IPS DF 6.9 (cell line): Measurements from ENCODE around the gene GCC1.

Experiments used
- DNase-seq: peaks from one replicate; pipeline ENCODE4 v3.0.0-alpha.2; 2013; ENCODE audit warnings: low read depth, low spot score
- H3K27ac ChIP-seq: one replicate; pipeline ENCODE4 v1.5.1; 2013; ENCODE audit warnings: low read length, control low read depth
- H3K27me3 ChIP-seq: 2 replicates; pipeline ENCODE4 v1.6.1; 2013; ENCODE audit warnings: mild to moderate bottlenecking, low read length; ENCODE audit not compliant: control insufficient read depth, insufficient read depth
- H3K36me3 ChIP-seq: 2 replicates; pipeline ENCODE4 v1.6.1; 2013; ENCODE audit warnings: low read length; ENCODE audit not compliant: control insufficient read depth, insufficient read depth
- H3K4me1 ChIP-seq: 2 replicates; pipeline ENCODE4 v1.6.1; 2013; ENCODE audit warnings: low read length; ENCODE audit not compliant: control insufficient read depth, insufficient read depth
- H3K4me3 ChIP-seq: 2 replicates; pipeline ENCODE4 v1.5.1; 2013; ENCODE audit warnings: mild to moderate bottlenecking, low read length
- H3K9me3 ChIP-seq: 2 replicates; pipeline ENCODE4 v1.6.1; 2013; ENCODE audit warnings: low read length, inconsistent platforms; ENCODE audit not compliant: control insufficient read depth, insufficient read depth
- WGBS: extraction: QIAGEN DNeasy Blood & Tissue Kit; methylation state at CpG from one replicate; pipeline ENCODE4 v1.1.7; 2013; ENCODE audit warnings: mixed read lengths, missing lambda C conversion rate; ENCODE audit not compliant: insufficient read length, insufficient coverage; 5-methylcytosine and 5-hydroxymethylcytosine counted together

The GCC1 gene, protein sequence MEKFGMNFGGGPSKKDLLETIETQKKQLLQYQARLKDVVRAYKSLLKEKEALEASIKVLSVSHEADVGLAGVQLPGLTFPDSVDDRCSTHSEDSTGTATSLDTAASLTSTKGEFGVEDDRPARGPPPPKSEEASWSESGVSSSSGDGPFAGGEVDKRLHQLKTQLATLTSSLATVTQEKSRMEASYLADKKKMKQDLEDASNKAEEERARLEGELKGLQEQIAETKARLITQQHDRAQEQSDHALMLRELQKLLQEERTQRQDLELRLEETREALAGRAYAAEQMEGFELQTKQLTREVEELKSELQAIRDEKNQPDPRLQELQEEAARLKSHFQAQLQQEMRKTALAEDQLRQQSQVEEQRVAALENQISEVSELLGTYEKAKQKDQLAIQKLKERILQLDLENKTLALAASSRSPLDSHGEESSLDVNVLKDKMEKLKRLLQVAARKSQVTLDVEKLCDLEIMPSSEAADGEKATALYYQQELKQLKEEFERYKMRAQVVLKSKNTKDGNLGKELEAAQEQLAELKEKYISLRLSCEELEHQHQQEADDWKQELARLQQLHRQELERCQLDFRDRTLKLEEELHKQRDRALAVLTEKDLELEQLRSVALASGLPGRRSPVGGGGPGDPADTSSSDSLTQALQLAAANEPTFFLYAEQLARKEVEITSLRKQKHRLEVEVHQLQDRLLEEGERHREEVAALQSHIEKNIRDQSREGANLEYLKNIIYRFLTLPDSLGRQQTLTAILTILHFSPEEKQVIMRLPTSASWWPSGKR

DNA sequence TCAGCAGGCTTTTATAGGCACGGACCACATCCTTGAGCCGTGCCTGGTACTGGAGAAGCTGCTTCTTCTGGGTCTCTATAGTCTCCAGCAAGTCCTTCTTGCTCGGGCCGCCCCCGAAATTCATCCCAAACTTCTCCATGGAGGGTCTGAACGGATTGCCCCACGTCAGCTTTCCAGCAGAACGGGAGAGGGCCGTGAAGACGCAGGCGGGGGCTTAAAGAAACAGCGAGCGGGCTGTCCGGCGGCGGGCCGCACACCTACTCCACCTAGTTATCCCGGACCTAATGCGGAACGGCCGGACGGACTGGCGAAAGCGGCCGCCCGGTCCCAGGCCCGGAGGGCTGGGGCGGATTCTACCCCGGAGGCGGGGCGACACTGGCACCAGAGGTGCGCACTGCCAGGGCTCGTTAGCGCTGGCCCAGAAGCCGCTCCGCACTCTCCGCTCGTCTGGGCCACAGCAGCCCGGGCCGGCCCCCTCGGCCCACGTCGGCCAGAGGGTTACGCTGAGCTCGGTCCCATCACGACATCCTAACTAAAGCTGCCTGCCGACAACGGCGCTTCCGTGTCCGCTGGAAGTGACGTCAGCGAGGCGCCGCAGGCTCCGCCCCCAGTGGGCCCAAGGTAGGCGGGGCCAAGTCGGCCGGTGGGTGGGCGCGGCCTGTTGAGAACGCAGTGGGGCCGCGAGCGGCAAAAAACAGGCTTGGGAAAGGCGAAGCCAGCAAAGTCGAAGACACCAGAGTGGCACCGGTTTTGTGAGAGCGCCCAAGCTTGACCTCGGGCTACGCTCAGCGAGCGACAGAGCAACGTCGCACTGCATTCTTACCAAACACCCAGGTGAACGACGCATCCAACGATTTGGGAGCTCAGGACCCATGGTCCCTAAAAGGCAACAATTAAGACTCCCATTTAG is at the start of gene GCC1:
TSS of gene GCC1 (minus strand) at position 553 of the 910 bp plus-strand sequence. CDS start at position 139, 414 bp downstream.
- WGBS: no CpG with 5 or more reads among the region's 78 CpGs
- no peak for DNase-seq
- no peak within 1 kb of the TSS for H3K27ac ChIP-seq

DNA sequence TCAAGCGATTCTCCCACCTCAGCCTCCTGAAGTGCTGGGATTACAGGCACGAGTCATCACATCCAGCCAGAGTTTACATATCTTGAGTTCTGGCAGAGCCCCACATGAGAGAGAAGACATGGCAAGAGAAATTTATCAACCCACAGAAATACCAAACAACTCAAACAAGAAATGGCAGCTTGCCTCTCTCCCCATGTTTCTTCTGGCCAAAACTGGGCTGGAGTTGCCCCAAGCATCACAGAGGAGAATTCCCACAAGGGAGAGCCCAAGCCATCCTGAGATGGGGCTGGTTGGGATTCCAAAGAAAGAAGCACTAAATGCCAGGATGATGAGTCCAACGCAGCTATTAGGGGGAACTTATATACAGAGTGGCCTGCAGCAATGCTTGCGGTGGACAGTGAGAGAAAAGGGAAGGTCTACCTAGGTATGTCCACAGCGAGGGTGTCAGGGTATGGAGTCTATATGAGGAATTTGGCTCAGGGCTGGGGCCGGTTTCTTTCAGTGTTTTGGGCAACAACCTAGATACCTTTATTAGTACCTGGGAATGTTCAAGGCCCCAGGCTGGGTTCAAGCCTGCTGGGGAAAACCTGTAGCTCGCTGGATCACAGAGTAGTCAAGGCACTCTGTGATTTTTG is 47.0 kb upstream of the GCC1 start:
- H3K27me3 ChIP-seq: no peaks in the 10 kb centered on the region
- H3K9me3 ChIP-seq: no peaks in the 10 kb centered on the region
- H3K36me3 ChIP-seq: no peaks in the 10 kb centered on the region
- H3K4me1 ChIP-seq: no peaks in the 10 kb centered on the region; the same call in 1 of the 2 replicates
- H3K4me3 ChIP-seq: no peak overlapping the region
- no CpG with 5 or more reads among the region's 7 CpGs for WGBS
- DNase-seq: no peak
- no peak overlapping the region for H3K27ac ChIP-seq

More for the DNA sequence above, at the start of gene GCC1:
- Histone ChIP-seq H3K4me3 (peak within 1 kb of the TSS; percentile 90), H3K36me3 (peaks cover 9% of the 10 kb centered on the region), H3K27me3 (peaks cover 9% of the 10 kb centered on the region; the same call in 1 of the 2 replicates), H3K4me1 (peaks cover 10% of the 10 kb centered on the region; the same call in 1 of the 2 replicates), H3K9me3 (no peaks in the 10 kb centered on the region)

DNA sequence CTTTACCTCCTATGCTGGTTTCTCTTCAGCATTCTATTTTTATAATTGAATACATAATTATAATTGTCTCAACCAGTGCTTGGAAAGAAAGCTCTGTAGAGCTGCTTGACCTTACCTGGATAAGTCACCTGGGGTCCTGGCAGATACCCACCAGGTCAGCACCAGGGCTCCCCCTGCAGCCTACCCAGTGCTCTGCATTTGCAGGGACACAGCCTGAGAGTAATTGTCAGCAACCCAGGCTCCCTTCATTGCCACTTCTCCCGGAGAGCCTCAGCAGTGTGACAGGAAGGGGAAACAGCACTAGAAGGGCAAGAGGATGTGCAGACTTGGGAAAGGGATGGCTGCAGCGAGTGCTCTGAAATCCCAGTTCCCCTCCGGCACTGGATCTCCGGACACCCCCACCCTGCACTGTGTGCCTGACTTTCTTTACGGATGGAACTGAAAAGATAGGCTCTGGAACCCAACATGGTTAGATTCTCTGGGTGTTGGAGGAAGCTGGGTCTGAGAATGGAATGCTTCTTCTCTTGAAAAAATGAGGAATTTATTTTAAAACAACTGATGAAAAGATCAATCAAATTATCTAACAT is 44.0 kb upstream of the GCC1 start:
- WGBS: no CpG with 5 or more reads among the region's 5 CpGs
- no peaks in the 10 kb centered on the region for H3K27me3 ChIP-seq
- H3K4me1 ChIP-seq: no peaks in the 10 kb centered on the region; the same call in 1 of the 2 replicates
- no peaks in the 10 kb centered on the region for H3K36me3 ChIP-seq
- DNase-seq: no peak
- no peak overlapping the region for H3K27ac ChIP-seq
- no peaks in the 10 kb centered on the region for H3K9me3 ChIP-seq
- no peak overlapping the region for H3K4me3 ChIP-seq

DNA sequence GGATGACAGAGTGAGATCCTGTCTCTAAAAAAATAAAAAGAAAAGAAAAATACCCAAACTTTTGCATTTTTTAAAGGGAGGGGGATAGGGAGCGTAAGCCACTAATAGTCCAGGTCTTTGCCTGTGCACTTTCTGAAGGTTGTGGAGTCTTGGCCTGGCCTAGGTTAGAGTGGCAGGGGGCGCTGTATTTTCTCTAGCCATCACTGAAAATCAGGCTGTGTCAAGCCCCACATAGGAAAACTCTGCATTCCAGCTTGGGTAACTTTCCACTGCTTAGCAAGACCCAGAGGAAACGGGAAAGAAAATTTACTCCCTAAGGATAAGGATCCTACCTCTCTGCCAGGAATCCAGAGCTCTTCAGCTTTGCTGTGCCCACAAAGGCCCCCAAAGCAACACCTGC is 43.0 kb upstream of the GCC1 start:
- no CpG with 5 or more reads among the region's 3 CpGs for WGBS
- no peak for DNase-seq
- H3K27me3 ChIP-seq: no peaks in the 10 kb centered on the region
- H3K4me1 ChIP-seq: no peaks in the 10 kb centered on the region; the same call in 1 of the 2 replicates
- no peak overlapping the region for H3K27ac ChIP-seq
- no peaks in the 10 kb centered on the region for H3K36me3 ChIP-seq
- H3K9me3 ChIP-seq: no peaks in the 10 kb centered on the region
- no peak overlapping the region for H3K4me3 ChIP-seq

DNA sequence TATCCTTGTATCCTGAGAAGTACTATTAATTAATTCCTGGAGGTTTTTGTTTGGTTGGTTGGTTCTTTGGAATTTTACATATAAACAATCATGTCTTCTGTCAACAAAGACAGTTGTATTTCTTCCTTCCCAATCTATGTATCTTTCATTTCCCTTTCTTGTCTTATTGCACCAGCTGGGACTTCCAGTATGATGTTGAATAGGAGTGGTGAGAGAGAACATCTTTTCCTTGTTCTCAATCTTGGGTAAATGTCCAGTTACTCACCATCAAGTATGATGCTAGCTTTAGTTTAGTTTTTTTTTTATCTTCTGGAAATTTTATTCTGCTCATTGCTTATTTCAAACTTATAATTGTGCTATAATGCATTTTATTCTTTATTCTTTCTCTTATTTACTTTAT is 39.9 kb upstream of the GCC1 start:
- Histone ChIP-seq H3K27me3 (no peaks in the 10 kb centered on the region), H3K4me3 (no peak overlapping the region), H3K4me1 (no peaks in the 10 kb centered on the region; the same call in 1 of the 2 replicates), H3K36me3 (no peaks in the 10 kb centered on the region), H3K9me3 (no peaks in the 10 kb centered on the region), H3K27ac (no peak overlapping the region)
- no peak for DNase-seq

DNA sequence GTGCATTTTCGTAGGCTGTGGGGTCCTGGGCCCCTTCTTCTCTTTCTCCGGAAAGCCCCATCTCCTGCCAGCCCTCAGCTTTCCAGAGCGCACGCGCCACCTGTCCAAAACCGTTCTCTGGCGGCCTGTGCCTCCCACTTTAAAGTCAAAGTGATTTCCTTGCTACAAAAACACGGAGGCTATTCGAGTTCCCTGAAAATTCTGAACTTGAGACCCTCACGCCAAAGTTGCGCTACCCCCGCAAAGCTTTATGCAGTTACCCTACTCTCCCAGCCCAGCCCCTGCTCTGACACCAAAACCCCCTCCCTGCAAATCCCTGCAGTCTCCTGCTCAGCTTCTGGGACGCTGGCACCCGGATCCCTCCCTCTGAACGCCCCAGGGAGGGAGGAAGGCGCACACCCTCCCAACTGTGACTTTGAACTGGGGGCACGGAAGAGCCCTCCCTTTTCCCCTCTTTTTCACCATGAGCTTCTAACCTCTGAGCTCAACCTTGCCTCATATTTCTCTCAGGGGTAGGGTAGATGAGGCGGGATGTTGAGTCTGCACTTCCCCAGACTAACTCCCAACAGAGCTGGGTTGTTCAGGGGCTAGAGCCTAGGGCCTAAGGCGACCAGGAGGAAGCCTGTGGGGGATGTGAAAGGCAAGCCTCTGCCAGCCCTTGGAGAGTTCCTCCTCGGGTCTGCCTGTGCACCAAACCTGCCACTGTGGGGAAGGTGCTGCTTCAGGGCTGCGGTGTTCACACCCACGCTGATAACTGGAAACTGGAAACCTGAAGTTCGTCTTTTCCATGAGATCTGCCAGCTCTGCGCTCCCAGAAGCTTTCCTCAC is 35.2 kb upstream of the GCC1 start:
- H3K9me3 ChIP-seq: no peaks in the 10 kb centered on the region
- H3K27me3 ChIP-seq: peaks cover 9% of the 10 kb centered on the region; the same call in 1 of the 2 replicates
- no peaks in the 10 kb centered on the region for H3K36me3 ChIP-seq
- WGBS: no CpG with 5 or more reads among the region's 24 CpGs
- H3K4me3 ChIP-seq: peak overlapping the region; percentile 71; the same call in 1 of the 2 replicates
- no peak for DNase-seq
- H3K4me1 ChIP-seq: no peaks in the 10 kb centered on the region
- H3K27ac ChIP-seq: no peak overlapping the region

DNA sequence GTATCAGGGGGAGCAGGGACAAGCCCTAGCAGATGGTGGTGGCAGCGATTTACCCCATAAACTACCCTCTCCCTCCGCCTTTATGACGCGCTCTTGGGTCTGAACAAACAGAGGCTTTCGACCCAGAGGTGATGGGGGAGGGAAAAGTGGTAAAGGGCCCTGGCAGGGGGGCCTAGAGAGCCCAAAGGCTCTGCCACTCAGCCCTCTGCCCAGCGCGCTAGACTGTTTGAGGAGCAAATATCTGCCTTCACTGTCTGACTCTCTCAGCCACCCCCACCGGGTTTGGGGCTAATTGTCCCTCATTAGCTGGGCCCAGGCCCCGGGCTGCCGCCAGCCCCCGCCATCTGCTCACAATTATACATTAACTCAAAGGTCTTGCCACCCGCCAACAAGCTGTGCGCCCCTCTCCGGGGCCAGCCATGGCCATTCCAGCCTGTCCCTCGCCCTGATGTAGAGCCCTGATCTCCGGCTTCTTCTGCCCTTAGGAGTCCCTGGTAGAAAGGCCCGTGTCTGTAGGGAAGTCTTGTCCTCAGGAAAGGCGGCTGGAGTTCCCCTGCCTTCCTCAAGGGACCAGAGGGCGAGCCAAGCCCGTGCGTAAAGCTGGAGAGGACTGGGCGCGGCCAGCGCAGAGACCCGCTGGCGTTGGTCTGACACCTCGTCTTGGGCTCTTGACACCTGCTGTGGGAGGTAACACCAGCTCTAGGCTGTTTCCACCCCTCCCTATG is 34.4 kb upstream of the GCC1 start:
- DNase-seq: no peak
- Histone ChIP-seq H3K27ac (no peak overlapping the region), H3K4me1 (no peaks in the 10 kb centered on the region), H3K27me3 (peaks cover 9% of the 10 kb centered on the region; the same call in 1 of the 2 replicates), H3K9me3 (no peaks in the 10 kb centered on the region), H3K4me3 (peak overlapping the region; percentile 71; the same call in 1 of the 2 replicates), H3K36me3 (no peaks in the 10 kb centered on the region)
- WGBS: no CpG with 5 or more reads among the region's 27 CpGs

DNA sequence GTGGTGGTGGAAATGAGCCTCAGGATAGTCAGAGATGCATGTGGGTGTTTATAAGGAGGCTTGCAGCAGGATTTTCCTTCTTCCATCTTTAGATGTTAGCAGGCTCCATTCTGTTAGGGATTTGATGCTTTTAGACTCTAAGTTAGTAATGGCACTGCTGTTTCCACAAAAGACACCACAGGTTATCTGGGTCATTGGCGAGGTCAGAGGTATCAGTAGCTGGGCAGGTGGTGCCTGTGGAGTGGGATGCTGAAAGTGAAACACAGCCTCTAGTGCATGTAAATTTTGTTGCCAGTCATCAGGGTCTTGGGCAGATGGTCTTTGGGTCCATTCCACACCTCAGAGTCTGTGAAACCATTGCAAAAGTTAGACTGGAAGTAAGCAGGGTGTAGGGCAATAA is 33.4 kb upstream of the GCC1 start:
- no peaks in the 10 kb centered on the region for H3K36me3 ChIP-seq
- H3K27ac ChIP-seq: no peak overlapping the region
- H3K9me3 ChIP-seq: no peaks in the 10 kb centered on the region
- no peak overlapping the region for H3K4me3 ChIP-seq
- WGBS: no CpG with 5 or more reads among the region's 1 CpG
- DNase-seq: no peak
- H3K4me1 ChIP-seq: no peaks in the 10 kb centered on the region
- H3K27me3 ChIP-seq: peaks cover 9% of the 10 kb centered on the region; the same call in 1 of the 2 replicates
